ENCODE measurements around the gene CTBP1.

Gene CTBP1

GRCh38 chr4:1168191-1169101 is 80.5 kb downstream of the CTBP1 start:
- no peak overlapping the region for H3K27ac ChIP-seq
- no peak for DNase-seq (ENCODE audit: low read depth, low spot score)

GRCh38 chr4:1167244-1167949 is 81.5 kb downstream of the CTBP1 start:
- no peak overlapping the region for H3K27ac ChIP-seq
- DNase-seq (ENCODE audit: low read depth, low spot score), result no peak

- DNase-seq (ENCODE audit: low read depth, low spot score), result no peak
- H3K27ac ChIP-seq, result no peak overlapping the region
These were observed 82.3 kb downstream of the CTBP1 start for GRCh38 chr4:1166509-1167243.

GRCh38 chr4:1164956-1165545 is 83.9 kb downstream of the CTBP1 start:
- H3K27ac ChIP-seq, result no peak overlapping the region
- DNase-seq (ENCODE audit: low read depth, low spot score), result no peak

- H3K27ac ChIP-seq, result no peak overlapping the region
- no peak for DNase-seq (ENCODE audit: low read depth, low spot score)
These were observed 84.5 kb downstream of the CTBP1 start for GRCh38 chr4:1164444-1164843.

GRCh38 chr4:1164040-1164439 is 84.9 kb downstream of the CTBP1 start:
- H3K27ac ChIP-seq, result no peak overlapping the region
- no peak for DNase-seq (ENCODE audit: low read depth, low spot score)

All from epithelial cell of prostate (primary cell).